ENCODE data around the gene MYO1G. TPM values are rescaled to one million over a fixed set of nuclear protein-coding genes. Genes with fewer than 3 reads are reported as not detected.
A peak's percentile ranks its signal among the peaks of the same experiment; 100 is the strongest.

MYO1G gene
- total RNA-seq, 1 experiment from 2014 or later: 0.36 TPM

GRCh38 chr7:45017253-45017652 is 38.4 kb upstream of the MYO1G start:
- H3K4me3 Mint-ChIP-seq (ENCODE audit: unreplicated experiment): no peak overlapping the region
- BruUV-seq (replicated peaks): no TSS peak
- H3K27me3 Mint-ChIP-seq (ENCODE audit: insufficient read depth, unreplicated experiment): no peaks in the 10 kb centered on the region
- peaks cover 34% of the 10 kb centered on the region for H3K36me3 Mint-ChIP-seq (ENCODE audit: insufficient read depth, unreplicated experiment)
- Histone ChIP-seq H3K4me3 (ENCODE audit: low read depth, low read length) (no peak overlapping the region), H3K9me3 (0 out of 2 replicates have a peak, but pooled peaks cover 4% of the 10 kb centered on the region), H3K36me3 (ENCODE audit: control insufficient read depth, insufficient read depth, low read length) (no peaks in the 10 kb centered on the region), H3K4me1 (peaks cover 11% of the 10 kb centered on the region), H3K27me3 (replicated peaks; ENCODE audit: control insufficient read depth, insufficient read depth, low read length) (no peaks in the 10 kb centered on the region)
- no peak for DNase-seq
- H3K27ac Mint-ChIP-seq (ENCODE audit: unreplicated experiment): no peak overlapping the region
- peaks cover 6% of the 10 kb centered on the region for H3K9me3 Mint-ChIP-seq (ENCODE audit: unreplicated experiment)
- CTCF ChIA-PET: no interaction called here
- H3K4me1 Mint-ChIP-seq (ENCODE audit: low read depth, unreplicated experiment): peaks cover 8% of the 10 kb centered on the region
- POLR2A ChIA-PET: no interaction called here
- intact Hi-C loops (cut with micrococcal nuclease; ENCODE audit: unreplicated experiment): no loop called here
- no peak for TF ChIP-seq CTCF (IDR thresholded peaks at IDR 0.05; ENCODE audit: insufficient read depth in 1 of 2, low read depth in 1 of 2, low read length in 1 of 2, severe bottlenecking in 1 of 2, unreplicated experiment in 1 of 2)

DNA sequence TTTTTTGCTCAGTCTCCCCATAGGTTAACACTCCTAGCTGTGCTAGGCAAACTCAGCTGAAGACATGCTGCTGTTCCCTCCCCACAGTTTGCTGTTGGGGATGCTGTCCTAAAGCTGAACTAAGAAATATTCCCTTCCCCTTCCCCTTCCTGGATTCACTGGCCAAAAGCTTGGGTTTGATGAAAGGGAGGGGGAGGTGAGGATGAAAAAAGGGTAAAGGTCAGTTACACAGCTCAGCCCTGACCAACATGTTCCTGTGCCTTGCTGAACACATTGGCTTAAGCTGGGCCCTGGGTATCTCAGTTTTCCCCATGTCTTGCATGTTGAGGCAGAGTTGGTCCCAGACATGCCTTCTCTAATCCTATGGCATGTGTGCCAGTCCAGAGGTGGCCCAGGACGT is 36.5 kb upstream of the MYO1G start:
- Mint-ChIP-seq H3K4me1 (ENCODE audit: low read depth, unreplicated experiment) (peaks cover 8% of the 10 kb centered on the region), H3K4me3 (ENCODE audit: unreplicated experiment) (no peak overlapping the region), H3K9me3 (ENCODE audit: unreplicated experiment) (peaks cover 6% of the 10 kb centered on the region), H3K27me3 (ENCODE audit: insufficient read depth, unreplicated experiment) (no peaks in the 10 kb centered on the region), H3K36me3 (ENCODE audit: insufficient read depth, unreplicated experiment) (peaks cover 41% of the 10 kb centered on the region), H3K27ac (ENCODE audit: unreplicated experiment) (peak overlapping the region; percentile 1)
- H3K27me3 ChIP-seq (replicated peaks; ENCODE audit: control insufficient read depth, insufficient read depth, low read length): no peaks in the 10 kb centered on the region
- intact Hi-C loops (cut with micrococcal nuclease; ENCODE audit: unreplicated experiment): loop anchor here (1.0 kb wide), 1 partner anchor 13 kb away; no protein-coding TSS in a partner anchor
- peak in 1 of 2 experiments; percentile 13 for DNase-seq
- POLR2A ChIA-PET: interaction anchor here (0.5 to 1.3 kb wide), 4 partner anchors 17 to 218 kb away, joined by 4 to 5 read pairs (median 5); partner anchors contain the start of gene TBRG4
- CTCF ChIA-PET: interaction anchor here (1.4 to 1.7 kb wide), 2 partner anchors 16 to 41 kb away, joined by 6 to 7 read pairs; partner anchors contain the start of gene CCM2
- H3K4me1 ChIP-seq: peaks cover 11% of the 10 kb centered on the region
- no peak overlapping the region for H3K4me3 ChIP-seq (ENCODE audit: low read depth, low read length)
- TF ChIP-seq CTCF (IDR thresholded peaks at IDR 0.05; ENCODE audit: insufficient read depth in 1 of 2, low read depth in 1 of 2, low read length in 1 of 2, severe bottlenecking in 1 of 2, unreplicated experiment in 1 of 2): peak in 1 of 2 experiments; percentile 4
- H3K36me3 ChIP-seq (ENCODE audit: control insufficient read depth, insufficient read depth, low read length): no peaks in the 10 kb centered on the region
- H3K9me3 ChIP-seq: 0 out of 2 replicates have a peak, but pooled peaks cover 4% of the 10 kb centered on the region
- BruUV-seq (replicated peaks): no TSS peak

DNA sequence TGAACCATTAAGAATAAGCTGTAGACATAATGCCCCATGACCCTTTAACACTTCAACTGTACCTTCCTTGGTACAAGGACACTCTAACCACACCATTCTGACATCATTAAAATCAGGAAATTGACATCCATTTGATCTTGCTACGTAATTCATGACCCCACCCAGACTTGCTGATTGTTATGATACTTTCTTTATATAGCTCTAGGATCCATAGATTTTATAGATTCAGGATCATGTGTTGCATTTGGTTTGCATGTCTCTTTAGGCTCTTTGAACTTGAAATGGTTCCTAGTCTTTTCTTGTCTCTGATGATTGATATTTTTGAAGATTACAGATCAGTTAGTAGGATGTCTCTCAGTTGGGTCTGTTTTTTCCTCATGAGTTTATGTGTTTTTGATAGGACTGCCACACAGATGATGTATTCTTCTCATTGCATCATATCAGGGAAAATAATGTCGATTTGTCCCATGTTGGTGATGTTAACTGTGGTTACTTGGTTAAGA is 34.7 kb upstream of the MYO1G start:
- no TSS peak for BruUV-seq (replicated peaks)
- Mint-ChIP-seq H3K36me3 (ENCODE audit: insufficient read depth, unreplicated experiment) (peaks cover 38% of the 10 kb centered on the region), H3K4me1 (ENCODE audit: low read depth, unreplicated experiment) (peaks cover 8% of the 10 kb centered on the region), H3K9me3 (ENCODE audit: unreplicated experiment) (peaks cover 6% of the 10 kb centered on the region), H3K4me3 (ENCODE audit: unreplicated experiment) (no peak overlapping the region), H3K27me3 (ENCODE audit: insufficient read depth, unreplicated experiment) (no peaks in the 10 kb centered on the region), H3K27ac (ENCODE audit: unreplicated experiment) (no peak overlapping the region)
- H3K36me3 ChIP-seq (ENCODE audit: control insufficient read depth, insufficient read depth, low read length): no peaks in the 10 kb centered on the region
- peaks cover 11% of the 10 kb centered on the region for H3K4me1 ChIP-seq
- TF ChIP-seq CTCF (IDR thresholded peaks at IDR 0.05; ENCODE audit: insufficient read depth in 1 of 2, low read depth in 1 of 2, low read length in 1 of 2, severe bottlenecking in 1 of 2, unreplicated experiment in 1 of 2): no peak
- H3K9me3 ChIP-seq: 0 out of 2 replicates have a peak, but pooled peaks cover 4% of the 10 kb centered on the region
- no peaks in the 10 kb centered on the region for H3K27me3 ChIP-seq (replicated peaks; ENCODE audit: control insufficient read depth, insufficient read depth, low read length)
- intact Hi-C loops (cut with micrococcal nuclease; ENCODE audit: unreplicated experiment): no loop called here
- H3K4me3 ChIP-seq (ENCODE audit: low read depth, low read length): no peak overlapping the region
- ChIA-PET CTCF (interaction anchor here (0.5 kb wide), 1 partner anchor 14 kb away, joined by 4 read pairs; no protein-coding TSS in a partner anchor), POLR2A (no interaction called here)
- no peak for DNase-seq

Measured in Caco-2 (cell line).